Right lobe of liver (tissue), 6 donors: ENCODE measurements around the gene FIGLA. TPM values are rescaled to one million over a fixed set of nuclear protein-coding genes. Genes with fewer than 3 reads are reported as not detected.

Experiments
- ATAC-seq, 4 donors: fragments of 200-7000 bp; cut with Tn5 transposase; one replicate each; pipeline ENCODE4 v1.9.1; 2020; ENCODE audit warnings: mild to moderate bottlenecking in 4 of 4, moderate library complexity in 4 of 4
- DNase-seq, 3 donors: peaks; one replicate each; pipeline ENCODE4 v3.0.0-alpha.2; 2020
- H3K27ac ChIP-seq, 3 donors: fragments of 200-600 bp; one replicate each; pipeline ENCODE4 v1.8.0; 2022
- H3K27me3 ChIP-seq, 2 donors: fragments of 200-600 bp; one replicate each; pipeline ENCODE4 v1.8.0; 2022
- H3K36me3 ChIP-seq, 4 donors: fragments of 200-600 bp; sonication (generic) in 1 of 4; one replicate each; pipeline versions ENCODE4 v1.5.1 to v1.8.0; 2017 to 2022; ENCODE audit warnings: control low read depth in 1 of 4
- H3K4me1 ChIP-seq, 4 donors: fragments of 200-600 bp; sonication (generic) in 1 of 4; one replicate each; pipeline versions ENCODE4 v1.5.1 to v1.8.0; 2017 to 2022; ENCODE audit warnings: control low read depth in 1 of 4
- H3K4me3 ChIP-seq, 3 donors: fragments of 200-600 bp; one replicate each; pipeline ENCODE4 v1.8.0; 2022
- H3K9me3 ChIP-seq, 4 donors: fragments of 200-600 bp; sonication (generic) in 1 of 4; one replicate each; pipeline versions ENCODE4 v1.5.1 to v1.8.0; 2017 to 2022; ENCODE audit warnings: control low read depth in 1 of 4
- POLR2A ChIP-seq: fragments of 450-650 bp; IDR thresholded peaks from one replicate; pipeline ENCODE4 v1.6.1; 2017; ENCODE audit warnings: antibody characterized with exemption, mild to moderate bottlenecking
- WGBS: methylation state at CpG from one replicate; pipeline ENCODE4 v1.1.6; 2018; ENCODE audit warnings: low coverage, low lambda C conversion rate; ENCODE audit not compliant: insufficient coverage; ENCODE audit errors: missing lambda C conversion rate; 5-methylcytosine and 5-hydroxymethylcytosine counted together
- intact Hi-C, 2 donors: fragments of 100-400 bp; cut with DNase I; formaldehyde crosslinking; loops; one replicate each; pipeline versions ENCODE4 v1.11.2 to v1.14.1; 2022
- small RNA-seq, 2 experiments: library from RNA; depleted of rRNA; stranded (forward); fragments of <200 nt; gene quantifications; one replicate each; pipeline ENCODE3, GENCODE V24; 2016
- total RNA-seq, 6 experiments: library from RNA; depleted of rRNA in 2 of 6; stranded (reverse); fragments of >200 nt in 2 of 6; fragmentation: NEBNext Ultra II Directional in 3 of 6; extraction: Animal tissue kit (Norgen Biotek cat#: 25700) in 3 of 6; gene quantifications; one replicate each; pipeline versions ENCODE4 v1.1.0 to v1.2.4, GENCODE V29; 2016 to 2023
- TF ChIP-seq, protein P1 (sequence below), 4 donors: fragments of 200-600 bp in 3 of 4; fragments of 450-650 bp in 1 of 4; IDR thresholded peaks; one replicate each; pipeline versions ENCODE4 v1.5.1 to v1.8.0; 2016 to 2022; ENCODE audit warnings: antibody characterized with exemption in 4 of 4, mild to moderate bottlenecking in 2 of 4
- donor health status: DM: no; HTN: yes; CAD: no.
- donor health status: DM: no; HTN: no; CAD: no.
- donor health status: DM: no; HTN: no; CAD: no.
- donor health status: DM: no; HTN: yes; CAD: no.
- donor health status: DM: no; HTN: yes; CAD: no.

The FIGLA gene
- total RNA-seq, 6 experiments from 2014 or later, result not detected

DNA sequence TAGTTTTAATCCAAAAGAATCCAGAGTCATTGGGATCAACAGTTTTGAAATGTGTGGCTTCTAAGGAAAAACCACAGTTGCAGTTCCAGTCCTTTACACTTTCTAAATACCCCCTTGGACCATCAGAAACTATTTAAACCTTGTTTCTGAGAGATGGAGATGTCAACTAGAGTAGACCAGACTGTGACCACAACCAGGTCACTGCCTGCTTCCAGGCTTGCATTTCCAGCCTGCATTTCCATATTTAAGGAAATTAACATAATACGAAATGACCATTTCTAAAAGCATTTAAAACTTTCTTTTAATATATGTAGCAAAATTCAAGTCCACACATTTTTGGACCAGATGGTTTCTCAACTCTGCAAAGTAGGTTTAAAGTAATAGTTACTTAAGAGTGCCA lies 60.8 kb downstream of the FIGLA start:
- Histone ChIP-seq H3K4me3 (no peak overlapping the region), H3K27ac (no peak overlapping the region), H3K4me1 (no peaks in the 10 kb centered on the region), H3K9me3 (no peaks in the 10 kb centered on the region), H3K36me3 (no peaks in the 10 kb centered on the region), H3K27me3 (no peaks in the 10 kb centered on the region)
- intact Hi-C loops, result no loop called here
- no peak for TF ChIP-seq POLR2A
- TF ChIP-seq, protein P1, sequence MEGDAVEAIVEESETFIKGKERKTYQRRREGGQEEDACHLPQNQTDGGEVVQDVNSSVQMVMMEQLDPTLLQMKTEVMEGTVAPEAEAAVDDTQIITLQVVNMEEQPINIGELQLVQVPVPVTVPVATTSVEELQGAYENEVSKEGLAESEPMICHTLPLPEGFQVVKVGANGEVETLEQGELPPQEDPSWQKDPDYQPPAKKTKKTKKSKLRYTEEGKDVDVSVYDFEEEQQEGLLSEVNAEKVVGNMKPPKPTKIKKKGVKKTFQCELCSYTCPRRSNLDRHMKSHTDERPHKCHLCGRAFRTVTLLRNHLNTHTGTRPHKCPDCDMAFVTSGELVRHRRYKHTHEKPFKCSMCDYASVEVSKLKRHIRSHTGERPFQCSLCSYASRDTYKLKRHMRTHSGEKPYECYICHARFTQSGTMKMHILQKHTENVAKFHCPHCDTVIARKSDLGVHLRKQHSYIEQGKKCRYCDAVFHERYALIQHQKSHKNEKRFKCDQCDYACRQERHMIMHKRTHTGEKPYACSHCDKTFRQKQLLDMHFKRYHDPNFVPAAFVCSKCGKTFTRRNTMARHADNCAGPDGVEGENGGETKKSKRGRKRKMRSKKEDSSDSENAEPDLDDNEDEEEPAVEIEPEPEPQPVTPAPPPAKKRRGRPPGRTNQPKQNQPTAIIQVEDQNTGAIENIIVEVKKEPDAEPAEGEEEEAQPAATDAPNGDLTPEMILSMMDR (IDR thresholded peaks at IDR 0.05), result no peak
- no peak for ATAC-seq
- 50% methylated on average over 1 of the region's 1 CpG for WGBS
- DNase-seq, result no peak

DNA sequence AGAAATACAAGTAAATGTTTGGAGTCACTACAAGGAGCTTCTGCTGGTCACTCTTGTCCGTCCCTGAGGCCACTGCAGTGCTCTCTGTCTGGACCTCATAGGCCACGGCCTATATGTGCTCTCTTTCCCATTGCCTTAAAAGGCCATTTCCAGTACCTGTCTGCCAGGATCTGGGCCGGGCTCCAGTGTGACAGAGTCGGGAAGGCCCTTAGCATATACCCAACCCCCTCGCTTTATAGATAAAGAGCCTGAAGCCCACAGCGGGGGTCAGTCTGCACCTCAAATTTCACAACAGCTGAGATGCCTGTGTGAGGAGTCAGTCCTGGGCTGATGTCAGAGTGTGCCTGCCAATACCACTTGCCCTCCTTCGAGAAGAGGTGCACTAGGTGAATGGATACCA lies 62.3 kb downstream of the FIGLA start:
- Histone ChIP-seq H3K27ac (no peak overlapping the region), H3K36me3 (no peaks in the 10 kb centered on the region), H3K4me1 (no peaks in the 10 kb centered on the region), H3K9me3 (no peaks in the 10 kb centered on the region), H3K4me3 (no peak overlapping the region), H3K27me3 (no peaks in the 10 kb centered on the region)
- intact Hi-C loops, result no loop called here
- no peak for DNase-seq
- TF ChIP-seq, protein P1 (IDR thresholded peaks at IDR 0.05), result no peak
- TF ChIP-seq POLR2A, result no peak
- ATAC-seq, result no peak
- WGBS, result 61% methylated on average over 4 of the region's 7 CpGs

Small RNA genes within 50 kb of the gene (small RNA-seq; reads per million reads assigned to genes)
- gene HMGN2P21, result 0 reads per million in 2 experiments

Other genes with a start within 250 kb of the FIGLA start
- gene TGFA, start 236.8 kb downstream of the FIGLA start, total RNA-seq, result 1 to 10 TPM; 2.1 to 5.1 (median 4.4) TPM
- under 1 TPM in 5 of 6 experiments, not detected in 1; under 0.01 to 1.00 (median 0.14) TPM for gene ADD2, start 22.4 kb downstream of the FIGLA start, total RNA-seq
- gene CLEC4F, start 30.0 kb upstream of the FIGLA start, total RNA-seq, result not detected
- gene CD207, start 45.2 kb upstream of the FIGLA start, total RNA-seq, result under 1 TPM in 1 of 6 experiments, not detected in 5; 0.16 TPM
- not detected for gene VAX2, start 109.9 kb upstream of the FIGLA start, total RNA-seq
- gene ATP6V1B1, start 145.3 kb upstream of the FIGLA start, total RNA-seq, result under 1 TPM in 1 of 6 experiments, not detected in 5; 0.44 TPM
- gene ANKRD53, start 188.0 kb upstream of the FIGLA start, total RNA-seq, result under 1 TPM in 5 of 6 experiments, not detected in 1; 0.25 to 0.93 (median 0.50) TPM
- gene TEX261, start 204.2 kb upstream of the FIGLA start, total RNA-seq, result 10 to 100 TPM; 26.5 to 33.2 (median 27.1) TPM